ENCODE measurements around the gene IFT81. TPM values are rescaled to one million over a fixed set of nuclear protein-coding genes. Genes with fewer than 3 reads are reported as not detected.

Gene IFT81
- total RNA-seq, 1 donor from 2014 or later, result 33.8 TPM

DNA sequence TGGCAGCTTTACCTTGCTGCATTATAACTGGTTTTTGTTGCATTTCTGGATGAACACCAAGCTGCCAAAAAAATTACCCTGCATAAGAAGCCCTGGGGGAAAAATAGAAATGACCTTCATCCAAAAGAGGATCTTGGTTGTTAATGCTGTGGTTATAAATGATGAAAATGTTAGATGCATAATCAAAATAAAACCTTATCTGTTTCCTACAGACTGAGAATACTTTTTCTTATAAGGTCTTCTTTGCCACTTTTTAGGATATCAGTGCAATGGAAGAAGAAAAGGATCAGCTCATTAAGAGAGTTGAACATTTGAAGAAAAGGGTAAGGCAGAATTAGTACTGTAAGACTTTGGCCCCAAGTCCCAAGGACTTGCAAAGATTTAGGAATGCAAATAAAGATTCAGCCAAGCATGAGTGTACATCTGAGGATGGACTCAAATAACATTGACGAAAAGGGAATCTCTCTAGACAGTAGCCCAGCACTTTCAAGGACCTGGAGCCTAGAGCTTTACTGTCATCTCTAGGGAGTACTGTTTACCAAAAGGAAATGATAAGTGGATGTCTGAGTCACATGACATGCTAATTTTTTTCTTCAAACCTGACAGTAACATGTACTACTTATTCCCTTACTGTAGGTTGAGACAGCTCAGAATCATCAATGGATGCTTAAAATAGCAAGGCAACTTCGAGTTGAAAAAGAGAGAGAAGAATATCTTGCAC is 10.7 kb downstream of the IFT81 start:
- TF ChIP-seq, protein P1, sequence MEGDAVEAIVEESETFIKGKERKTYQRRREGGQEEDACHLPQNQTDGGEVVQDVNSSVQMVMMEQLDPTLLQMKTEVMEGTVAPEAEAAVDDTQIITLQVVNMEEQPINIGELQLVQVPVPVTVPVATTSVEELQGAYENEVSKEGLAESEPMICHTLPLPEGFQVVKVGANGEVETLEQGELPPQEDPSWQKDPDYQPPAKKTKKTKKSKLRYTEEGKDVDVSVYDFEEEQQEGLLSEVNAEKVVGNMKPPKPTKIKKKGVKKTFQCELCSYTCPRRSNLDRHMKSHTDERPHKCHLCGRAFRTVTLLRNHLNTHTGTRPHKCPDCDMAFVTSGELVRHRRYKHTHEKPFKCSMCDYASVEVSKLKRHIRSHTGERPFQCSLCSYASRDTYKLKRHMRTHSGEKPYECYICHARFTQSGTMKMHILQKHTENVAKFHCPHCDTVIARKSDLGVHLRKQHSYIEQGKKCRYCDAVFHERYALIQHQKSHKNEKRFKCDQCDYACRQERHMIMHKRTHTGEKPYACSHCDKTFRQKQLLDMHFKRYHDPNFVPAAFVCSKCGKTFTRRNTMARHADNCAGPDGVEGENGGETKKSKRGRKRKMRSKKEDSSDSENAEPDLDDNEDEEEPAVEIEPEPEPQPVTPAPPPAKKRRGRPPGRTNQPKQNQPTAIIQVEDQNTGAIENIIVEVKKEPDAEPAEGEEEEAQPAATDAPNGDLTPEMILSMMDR (conservative IDR thresholded peaks at IDR 0.05), result no peak
- H3K4me1 Mint-ChIP-seq (ENCODE audit: unreplicated experiment), result no peaks in the 10 kb centered on the region
- no peak overlapping the region for H3K4me3 Mint-ChIP-seq
- H3K9me3 Mint-ChIP-seq, result no peaks in the 10 kb centered on the region
- H3K36me3 Mint-ChIP-seq, result peaks cover 24% of the 10 kb centered on the region
- no peaks in the 10 kb centered on the region for H3K27me3 Mint-ChIP-seq
- DNase-seq (ENCODE audit: extremely low spot score, unreplicated experiment), result no peak
- no peak overlapping the region for H3K27ac Mint-ChIP-seq

DNA sequence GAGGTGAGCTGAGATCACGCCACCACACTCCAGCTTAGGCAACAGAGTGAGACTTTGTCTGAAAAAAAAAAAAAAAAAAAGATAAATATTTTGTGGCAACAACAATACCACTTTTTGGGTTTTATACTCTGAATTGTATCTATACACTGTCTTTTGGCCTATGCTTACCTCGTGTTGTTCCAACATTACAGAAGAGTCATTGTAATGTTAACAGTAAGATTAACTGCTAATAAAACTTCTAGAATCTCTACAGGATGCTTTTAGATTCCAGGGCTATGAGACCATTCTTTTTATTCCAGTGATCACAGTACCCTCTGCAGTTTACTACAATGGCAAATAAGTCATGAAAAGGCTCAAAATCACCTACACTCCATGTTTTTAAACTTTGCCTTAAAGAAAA is 11.6 kb downstream of the IFT81 start:
- no peak for DNase-seq (ENCODE audit: extremely low spot score, unreplicated experiment)
- H3K4me3 Mint-ChIP-seq, result no peak overlapping the region
- H3K27ac Mint-ChIP-seq, result no peak overlapping the region
- H3K36me3 Mint-ChIP-seq, result peaks cover 27% of the 10 kb centered on the region
- no peaks in the 10 kb centered on the region for H3K27me3 Mint-ChIP-seq
- H3K9me3 Mint-ChIP-seq, result no peaks in the 10 kb centered on the region
- H3K4me1 Mint-ChIP-seq (ENCODE audit: unreplicated experiment), result no peaks in the 10 kb centered on the region
- TF ChIP-seq, protein P1 (conservative IDR thresholded peaks at IDR 0.05), result no peak

DNA sequence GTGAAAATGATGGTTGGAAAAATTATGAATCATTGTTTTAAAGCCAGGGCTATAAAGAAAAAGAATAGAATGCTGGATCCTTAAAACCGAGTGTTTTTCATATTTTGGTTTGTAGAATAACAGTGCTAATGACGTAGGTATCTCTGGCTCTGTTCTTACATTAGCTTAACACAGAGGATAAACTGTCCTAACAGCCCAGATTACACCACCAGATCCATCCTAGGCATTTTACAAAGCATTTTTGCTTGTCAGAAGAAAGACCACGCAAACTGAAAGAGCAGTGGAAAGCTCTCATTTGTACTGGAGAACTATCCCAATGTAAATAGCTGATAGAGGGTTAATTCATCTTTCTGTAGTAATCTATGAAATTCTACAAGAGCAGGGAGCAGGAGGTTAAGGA is 13.6 kb downstream of the IFT81 start:
- H3K36me3 Mint-ChIP-seq, result peaks cover 18% of the 10 kb centered on the region
- no peak overlapping the region for H3K4me3 Mint-ChIP-seq
- H3K9me3 Mint-ChIP-seq, result no peaks in the 10 kb centered on the region
- TF ChIP-seq, protein P1 (conservative IDR thresholded peaks at IDR 0.05), result no peak
- DNase-seq (ENCODE audit: extremely low spot score, unreplicated experiment), result no peak
- no peaks in the 10 kb centered on the region for H3K27me3 Mint-ChIP-seq
- H3K27ac Mint-ChIP-seq, result no peak overlapping the region
- no peaks in the 10 kb centered on the region for H3K4me1 Mint-ChIP-seq (ENCODE audit: unreplicated experiment)

DNA sequence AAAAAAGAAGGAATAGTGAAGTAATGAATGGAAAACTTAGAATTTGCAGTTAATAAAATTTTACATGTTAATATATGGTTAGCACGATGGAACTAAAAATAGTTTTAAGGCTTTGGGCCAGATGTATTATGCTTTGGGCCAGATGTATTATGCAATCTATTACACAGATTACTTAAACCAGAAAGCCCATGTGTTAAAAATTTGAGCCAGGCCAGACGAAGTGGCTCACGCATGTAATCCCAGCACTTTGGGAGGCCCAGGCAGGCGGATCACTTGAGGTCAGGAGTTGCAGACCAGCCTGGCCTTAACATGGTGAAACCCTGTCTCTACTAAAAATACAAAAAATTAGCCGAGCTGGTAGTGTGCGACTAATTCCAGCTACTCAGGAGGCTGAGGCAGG is 17.2 kb downstream of the IFT81 start:
- H3K4me3 Mint-ChIP-seq, result no peak overlapping the region
- no peaks in the 10 kb centered on the region for H3K9me3 Mint-ChIP-seq
- H3K27ac Mint-ChIP-seq, result no peak overlapping the region
- H3K4me1 Mint-ChIP-seq (ENCODE audit: unreplicated experiment), result no peaks in the 10 kb centered on the region
- no peaks in the 10 kb centered on the region for H3K27me3 Mint-ChIP-seq
- peaks cover 7% of the 10 kb centered on the region for H3K36me3 Mint-ChIP-seq
- TF ChIP-seq, protein P1 (conservative IDR thresholded peaks at IDR 0.05), result no peak
- DNase-seq (ENCODE audit: extremely low spot score, unreplicated experiment), result no peak

DNA sequence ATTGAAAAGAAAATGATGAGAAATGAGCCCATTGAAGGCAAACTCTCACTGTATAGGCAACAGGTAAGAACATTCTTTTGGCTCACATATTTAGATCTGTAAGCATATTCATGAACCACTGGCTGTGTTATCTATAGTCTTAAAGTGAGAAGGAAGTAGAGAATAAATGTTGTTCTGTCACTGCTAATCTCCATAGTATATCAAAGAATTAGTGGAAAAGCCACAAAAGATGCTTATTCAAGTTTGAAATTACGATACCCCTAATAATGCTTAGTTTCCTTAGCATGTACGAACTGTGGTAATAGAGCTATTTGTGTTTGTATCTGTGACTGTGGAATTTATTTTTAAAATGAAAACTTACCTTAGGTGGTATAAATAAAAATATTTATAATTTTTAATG is 22.8 kb downstream of the IFT81 start:
- Mint-ChIP-seq H3K4me3 (no peak overlapping the region), H3K4me1 (ENCODE audit: unreplicated experiment) (no peaks in the 10 kb centered on the region), H3K9me3 (no peaks in the 10 kb centered on the region), H3K36me3 (peaks cover 37% of the 10 kb centered on the region), H3K27me3 (no peaks in the 10 kb centered on the region), H3K27ac (no peak overlapping the region)
- TF ChIP-seq, protein P1 (conservative IDR thresholded peaks at IDR 0.05), result no peak
- DNase-seq (ENCODE audit: extremely low spot score, unreplicated experiment), result no peak

Data from type B pancreatic cell (in vitro differentiated cells).